H9 (cell line): ENCODE data around the gene SGIP1. TPM values are rescaled to one million over a fixed set of nuclear protein-coding genes. Genes with fewer than 3 reads are reported as not detected.

Experiments
- DNase-seq: peaks from one replicate; pipeline ENCODE4 v3.0.0-alpha.2; 2017
- H2AFZ ChIP-seq: one replicate; pipeline ENCODE4 v1.6.1; 2013; ENCODE audit warnings: mild to moderate bottlenecking, low read length, control low read depth, moderate library complexity
- H2AK5ac ChIP-seq: 2 replicates; pipeline ENCODE4 v1.6.1; 2013; ENCODE audit warnings: low read length, control low read depth, mixed read lengths; ENCODE audit not compliant: insufficient read length
- H2BK120ac ChIP-seq: one replicate; pipeline ENCODE4 v1.6.1; 2013; ENCODE audit warnings: low read depth, mild to moderate bottlenecking, low read length, control low read depth, inconsistent platforms; ENCODE audit not compliant: poor library complexity, severe bottlenecking
- H2BK12ac ChIP-seq: 2 replicates; pipeline ENCODE4 v1.6.1; 2013; ENCODE audit warnings: low read length, control low read depth, mixed read lengths, low read depth; ENCODE audit not compliant: insufficient read length
- H2BK15ac ChIP-seq: 2 replicates; pipeline ENCODE4 v1.6.1; 2013; ENCODE audit warnings: low read depth, low read length, control low read depth
- H2BK20ac ChIP-seq: one replicate; pipeline ENCODE4 v1.6.1; 2013; ENCODE audit warnings: low read depth, mild to moderate bottlenecking, low read length, control low read depth, inconsistent platforms; ENCODE audit not compliant: poor library complexity, severe bottlenecking
- H2BK5ac ChIP-seq: 2 replicates; pipeline ENCODE4 v1.6.1; 2013; ENCODE audit warnings: low read length, control low read depth, mixed read lengths; ENCODE audit not compliant: insufficient read length
- H3K14ac ChIP-seq: 2 replicates; pipeline ENCODE4 v1.6.1; 2013; ENCODE audit warnings: low read length, control low read depth; ENCODE audit not compliant: insufficient read depth
- H3K18ac ChIP-seq: 2 replicates; pipeline ENCODE4 v1.6.1; 2013; ENCODE audit warnings: low read depth, mild to moderate bottlenecking, mixed read lengths, low read length, control low read depth; ENCODE audit not compliant: insufficient read length
- H3K23ac ChIP-seq: 2 replicates; pipeline ENCODE4 v1.6.1; 2013; ENCODE audit warnings: low read length, control low read depth, mixed read lengths, low read depth; ENCODE audit not compliant: insufficient read length
- H3K23me2 ChIP-seq: 2 replicates; pipeline ENCODE4 v1.6.1; 2013; ENCODE audit warnings: low read depth, mild to moderate bottlenecking, mixed read lengths, low read length, control low read depth; ENCODE audit not compliant: insufficient read length, poor library complexity, severe bottlenecking
- H3K27ac ChIP-seq: 2 replicates; pipeline ENCODE4 v1.5.1; 2013; ENCODE audit warnings: low read length, control low read depth, mixed read lengths, low read depth; ENCODE audit not compliant: insufficient read length
- H3K27me3 ChIP-seq: 2 replicates; pipeline ENCODE4 v1.6.1; 2013; ENCODE audit warnings: low read length, control low read depth, inconsistent platforms; ENCODE audit not compliant: insufficient read depth
- H3K4ac ChIP-seq: 2 replicates; pipeline ENCODE4 v1.6.1; 2013; ENCODE audit warnings: low read depth, mild to moderate bottlenecking, control low read depth, inconsistent platforms, low read length, moderate library complexity
- H3K4me1 ChIP-seq: 2 replicates; pipeline ENCODE4 v1.6.1; 2013; ENCODE audit warnings: low read length, control low read depth, inconsistent platforms; ENCODE audit not compliant: insufficient read depth
- H3K4me2 ChIP-seq: 2 replicates; pipeline ENCODE4 v1.6.1; 2013; ENCODE audit warnings: low read length, control low read depth, mixed read lengths; ENCODE audit not compliant: insufficient read length, insufficient read depth
- H3K56ac ChIP-seq: 2 replicates; pipeline ENCODE4 v1.6.1; 2013; ENCODE audit warnings: low read depth, mild to moderate bottlenecking, mixed read lengths, low read length, control low read depth; ENCODE audit not compliant: insufficient read length
- H3K79me1 ChIP-seq: 2 replicates; pipeline ENCODE4 v1.6.1; 2013; ENCODE audit warnings: low read depth, mild to moderate bottlenecking, moderate library complexity, low read length, control low read depth, inconsistent platforms; ENCODE audit not compliant: insufficient read depth, poor library complexity, severe bottlenecking
- H3K79me2 ChIP-seq: 2 replicates; pipeline ENCODE4 v1.6.1; 2013; ENCODE audit warnings: low read length, control low read depth, inconsistent platforms; ENCODE audit not compliant: insufficient read depth
- H3K9ac ChIP-seq: 2 replicates; pipeline ENCODE4 v1.6.1; 2013; ENCODE audit warnings: low read length, control low read depth, mixed read lengths; ENCODE audit not compliant: insufficient read length; ENCODE audit errors: extremely low read depth
- H3K9me3 ChIP-seq: one replicate; pipeline ENCODE4 v1.6.1; 2013; ENCODE audit warnings: low read depth, low read length, inconsistent platforms; ENCODE audit not compliant: control insufficient read depth
- H3T11ph ChIP-seq: one replicate; pipeline ENCODE4 v1.6.1; 2013; ENCODE audit warnings: mild to moderate bottlenecking, low read length, control low read depth, inconsistent platforms
- H4K20me1 ChIP-seq: one replicate; pipeline ENCODE4 v1.6.1; 2013; ENCODE audit not compliant: control insufficient read depth, insufficient read length, insufficient read depth
- H4K5ac ChIP-seq: 2 replicates; pipeline ENCODE4 v1.6.1; 2013; ENCODE audit warnings: low read depth, mild to moderate bottlenecking, mixed read lengths, low read length, control low read depth; ENCODE audit not compliant: insufficient read length
- H4K8ac ChIP-seq: replicated peaks from 2 replicates; pipeline ENCODE4 v1.6.1; 2013; ENCODE audit warnings: low read length, control low read depth, mixed read lengths, low read depth; ENCODE audit not compliant: insufficient read length
- H4K91ac ChIP-seq: 2 replicates; pipeline ENCODE4 v1.6.1; 2013; ENCODE audit warnings: low read depth, mild to moderate bottlenecking, moderate library complexity, mixed read lengths, low read length, control low read depth; ENCODE audit not compliant: insufficient read length
- H3K27ac Mint-ChIP-seq, 3 experiments: 2 replicates in 2 of 3; 3 replicates in 1 of 3; pipeline ENCODE4 v1.8.0; 2020 to 2021; ENCODE audit warnings: mixed read lengths in 3 of 3, mild to moderate bottlenecking in 1 of 3, moderate library complexity in 1 of 3
- H3K27me3 Mint-ChIP-seq: 2 replicates; pipeline ENCODE4 v1.8.0; 2021; ENCODE audit warnings: low read depth, mild to moderate bottlenecking, moderate library complexity, mixed read lengths
- H3K36me3 Mint-ChIP-seq, 3 experiments: 2 replicates in 2 of 3; 3 replicates in 1 of 3; pipeline ENCODE4 v1.8.0; 2020 to 2021; ENCODE audit warnings: low read depth in 3 of 3, mixed read lengths in 3 of 3; ENCODE audit not compliant: insufficient read depth in 1 of 3
- H3K4me1 Mint-ChIP-seq, 2 experiments: 2 replicates each; pipeline ENCODE4 v1.8.0; 2020; ENCODE audit warnings: mixed read lengths in 2 of 2
- H3K4me3 Mint-ChIP-seq, 2 experiments: 2 replicates in 1 of 2; 3 replicates in 1 of 2; pipeline ENCODE4 v1.8.0; 2020 to 2021; ENCODE audit warnings: mild to moderate bottlenecking in 2 of 2, mixed read lengths in 2 of 2, moderate library complexity in 1 of 2
- H3K9me3 Mint-ChIP-seq, 2 experiments: 2 replicates in 1 of 2; 3 replicates in 1 of 2; pipeline ENCODE4 v1.8.0; 2020; ENCODE audit warnings: mild to moderate bottlenecking in 2 of 2, mixed read lengths in 2 of 2, moderate library complexity in 1 of 2
- WGBS: extraction: QIAGEN DNeasy Blood & Tissue Kit; methylation state at CpG from one replicate; pipeline ENCODE4 v1.1.7; 2013; ENCODE audit warnings: missing lambda C conversion rate, low lambda C conversion rate, mixed read lengths; ENCODE audit not compliant: insufficient read length; ENCODE audit errors: extremely low coverage; 5-methylcytosine and 5-hydroxymethylcytosine counted together
- total RNA-seq: library from RNA; stranded (reverse); gene quantifications from 2 replicates; pipeline ENCODE4 v1.2.1, GENCODE V29; 2021
- TF ChIP-seq, protein P1 (sequence below): fragments of 200-600 bp; sonication (generic); conservative IDR thresholded peaks from 3 replicates; pipeline ENCODE4 v1.8.0; 2021; ENCODE audit warnings: antibody characterized with exemption, mild to moderate bottlenecking

Gene SGIP1
- total RNA-seq, 1 experiment from 2014 or later, result 1.5 TPM

DNA sequence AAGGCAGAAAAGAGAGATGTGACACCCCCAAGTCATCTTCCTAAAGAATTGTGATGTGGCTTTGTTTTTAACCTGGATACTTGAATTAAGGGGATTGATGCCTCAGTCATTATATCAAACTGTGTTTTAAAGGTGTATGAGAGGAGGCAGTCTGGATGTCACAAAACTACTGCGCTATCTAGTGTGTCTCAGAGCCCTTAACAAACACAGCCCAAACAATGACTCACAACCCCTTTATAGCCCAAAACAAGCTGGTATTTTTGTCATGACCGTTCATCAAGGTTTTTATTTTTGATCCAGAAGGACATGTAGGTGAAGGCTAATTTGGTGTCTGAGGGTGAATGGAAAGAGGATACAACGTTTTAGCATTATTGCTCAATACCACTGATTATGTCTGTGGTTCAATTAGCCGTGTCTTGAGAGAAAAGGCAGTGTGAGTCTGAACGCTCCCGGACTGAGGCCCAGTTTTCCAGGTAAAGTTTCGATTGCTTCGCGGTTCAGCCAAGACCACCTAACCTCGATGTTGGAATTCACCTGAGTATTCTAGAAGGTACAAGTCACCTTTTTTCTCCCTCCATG lies 71.6 kb downstream of the SGIP1 start:
- Histone ChIP-seq H2BK5ac (no peak overlapping the region), H3K27me3 (no peaks in the 10 kb centered on the region), H2BK15ac (no peak overlapping the region), H2BK120ac (no peak overlapping the region), H4K91ac (no peak overlapping the region), H3K27ac (no peak overlapping the region), H3K79me1 (no peaks in the 10 kb centered on the region), H3K23me2 (no peaks in the 10 kb centered on the region), H2BK20ac (no peak overlapping the region), H3K4me1 (no peaks in the 10 kb centered on the region), H3K14ac (no peak overlapping the region), H3K4ac (no peak overlapping the region), H3K79me2 (no peaks in the 10 kb centered on the region), H4K8ac (no peak overlapping the region), H3K18ac (no peak overlapping the region), H3K23ac (no peak overlapping the region), H4K5ac (no peak overlapping the region), H2AFZ (no peak overlapping the region), H3K4me2 (no peak overlapping the region), H2BK12ac (no peak overlapping the region), H4K20me1 (no peaks in the 10 kb centered on the region), H2AK5ac (no peak overlapping the region), H3K9me3 (no peaks in the 10 kb centered on the region), H3T11ph (no peak overlapping the region), H3K56ac (no peak overlapping the region), H3K9ac (no peak overlapping the region)
- Mint-ChIP-seq H3K4me1 (no peaks in the 10 kb centered on the region), H3K9me3 (no peaks in the 10 kb centered on the region), H3K4me3 (no peak overlapping the region), H3K27ac (no peak overlapping the region), H3K36me3 (no peaks in the 10 kb centered on the region), H3K27me3 (no peaks in the 10 kb centered on the region)
- no peak for DNase-seq
- TF ChIP-seq, protein P1, sequence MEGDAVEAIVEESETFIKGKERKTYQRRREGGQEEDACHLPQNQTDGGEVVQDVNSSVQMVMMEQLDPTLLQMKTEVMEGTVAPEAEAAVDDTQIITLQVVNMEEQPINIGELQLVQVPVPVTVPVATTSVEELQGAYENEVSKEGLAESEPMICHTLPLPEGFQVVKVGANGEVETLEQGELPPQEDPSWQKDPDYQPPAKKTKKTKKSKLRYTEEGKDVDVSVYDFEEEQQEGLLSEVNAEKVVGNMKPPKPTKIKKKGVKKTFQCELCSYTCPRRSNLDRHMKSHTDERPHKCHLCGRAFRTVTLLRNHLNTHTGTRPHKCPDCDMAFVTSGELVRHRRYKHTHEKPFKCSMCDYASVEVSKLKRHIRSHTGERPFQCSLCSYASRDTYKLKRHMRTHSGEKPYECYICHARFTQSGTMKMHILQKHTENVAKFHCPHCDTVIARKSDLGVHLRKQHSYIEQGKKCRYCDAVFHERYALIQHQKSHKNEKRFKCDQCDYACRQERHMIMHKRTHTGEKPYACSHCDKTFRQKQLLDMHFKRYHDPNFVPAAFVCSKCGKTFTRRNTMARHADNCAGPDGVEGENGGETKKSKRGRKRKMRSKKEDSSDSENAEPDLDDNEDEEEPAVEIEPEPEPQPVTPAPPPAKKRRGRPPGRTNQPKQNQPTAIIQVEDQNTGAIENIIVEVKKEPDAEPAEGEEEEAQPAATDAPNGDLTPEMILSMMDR, result no peak
- no CpG with 5 or more reads among the region's 10 CpGs for WGBS
